Measurements from ENCODE around the gene CACNG1.

DNA sequence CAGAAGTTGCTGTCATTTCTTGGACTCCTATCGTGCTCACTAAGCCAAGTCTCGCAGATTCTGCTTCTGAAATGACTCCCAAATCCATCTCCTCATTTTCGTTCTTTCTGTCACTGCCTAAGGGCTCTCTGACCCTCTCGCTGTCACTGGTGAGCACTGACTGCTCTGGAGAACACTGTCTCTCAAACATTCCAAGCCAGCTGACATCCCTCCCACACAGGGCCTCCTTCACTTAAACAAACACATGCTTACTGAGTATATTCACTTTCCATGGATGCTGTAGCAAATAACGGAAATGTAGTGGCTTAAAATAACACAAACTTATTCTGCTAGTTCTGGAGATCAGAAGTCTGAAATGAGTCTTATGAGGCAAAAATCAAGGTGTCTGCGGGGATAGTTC is 18.8 kb downstream of the CACNG1 start:
- TF ChIP-seq POLR2A (IDR thresholded peaks at IDR 0.05) = no peak
- TF ChIP-seq, protein P1, sequence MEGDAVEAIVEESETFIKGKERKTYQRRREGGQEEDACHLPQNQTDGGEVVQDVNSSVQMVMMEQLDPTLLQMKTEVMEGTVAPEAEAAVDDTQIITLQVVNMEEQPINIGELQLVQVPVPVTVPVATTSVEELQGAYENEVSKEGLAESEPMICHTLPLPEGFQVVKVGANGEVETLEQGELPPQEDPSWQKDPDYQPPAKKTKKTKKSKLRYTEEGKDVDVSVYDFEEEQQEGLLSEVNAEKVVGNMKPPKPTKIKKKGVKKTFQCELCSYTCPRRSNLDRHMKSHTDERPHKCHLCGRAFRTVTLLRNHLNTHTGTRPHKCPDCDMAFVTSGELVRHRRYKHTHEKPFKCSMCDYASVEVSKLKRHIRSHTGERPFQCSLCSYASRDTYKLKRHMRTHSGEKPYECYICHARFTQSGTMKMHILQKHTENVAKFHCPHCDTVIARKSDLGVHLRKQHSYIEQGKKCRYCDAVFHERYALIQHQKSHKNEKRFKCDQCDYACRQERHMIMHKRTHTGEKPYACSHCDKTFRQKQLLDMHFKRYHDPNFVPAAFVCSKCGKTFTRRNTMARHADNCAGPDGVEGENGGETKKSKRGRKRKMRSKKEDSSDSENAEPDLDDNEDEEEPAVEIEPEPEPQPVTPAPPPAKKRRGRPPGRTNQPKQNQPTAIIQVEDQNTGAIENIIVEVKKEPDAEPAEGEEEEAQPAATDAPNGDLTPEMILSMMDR (IDR thresholded peaks at IDR 0.05) = no peak
